ENCODE results near the gene TRAK1.

- TF ChIP-seq, protein P1, sequence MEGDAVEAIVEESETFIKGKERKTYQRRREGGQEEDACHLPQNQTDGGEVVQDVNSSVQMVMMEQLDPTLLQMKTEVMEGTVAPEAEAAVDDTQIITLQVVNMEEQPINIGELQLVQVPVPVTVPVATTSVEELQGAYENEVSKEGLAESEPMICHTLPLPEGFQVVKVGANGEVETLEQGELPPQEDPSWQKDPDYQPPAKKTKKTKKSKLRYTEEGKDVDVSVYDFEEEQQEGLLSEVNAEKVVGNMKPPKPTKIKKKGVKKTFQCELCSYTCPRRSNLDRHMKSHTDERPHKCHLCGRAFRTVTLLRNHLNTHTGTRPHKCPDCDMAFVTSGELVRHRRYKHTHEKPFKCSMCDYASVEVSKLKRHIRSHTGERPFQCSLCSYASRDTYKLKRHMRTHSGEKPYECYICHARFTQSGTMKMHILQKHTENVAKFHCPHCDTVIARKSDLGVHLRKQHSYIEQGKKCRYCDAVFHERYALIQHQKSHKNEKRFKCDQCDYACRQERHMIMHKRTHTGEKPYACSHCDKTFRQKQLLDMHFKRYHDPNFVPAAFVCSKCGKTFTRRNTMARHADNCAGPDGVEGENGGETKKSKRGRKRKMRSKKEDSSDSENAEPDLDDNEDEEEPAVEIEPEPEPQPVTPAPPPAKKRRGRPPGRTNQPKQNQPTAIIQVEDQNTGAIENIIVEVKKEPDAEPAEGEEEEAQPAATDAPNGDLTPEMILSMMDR (IDR thresholded peaks at IDR 0.05; ENCODE audit: insufficient read depth, low read length), result no peak
- no peak for TF ChIP-seq POLR2AphosphoS5 (IDR thresholded peaks at IDR 0.05; ENCODE audit: low read depth)
Observed at GRCh38 chr3:42169579-42170120, 78.5 kb downstream of the TRAK1 start.
